Coronary artery (tissue), 2 donors: ENCODE results near the gene TOMM5.

Experiments used
- DNase-seq: peaks from one replicate; pipeline ENCODE4 v3.0.0-alpha.2; 2017; ENCODE audit warnings: low spot score
- H3K27ac ChIP-seq, 2 donors: fragments of 200-600 bp; sonication (generic); one replicate each; pipeline ENCODE4 v1.5.1; 2016 to 2019
- H3K4me3 ChIP-seq: fragments of 200-600 bp; sonication (generic); 2 replicates; pipeline ENCODE4 v1.5.1; 2016; ENCODE audit warnings: mild to moderate bottlenecking, moderate library complexity
- TF ChIP-seq, protein P1 (sequence below): fragments of 200-600 bp; sonication (generic); IDR thresholded peaks from one replicate; pipeline ENCODE4 v1.5.1; 2019; ENCODE audit warnings: antibody characterized with exemption

The TOMM5 gene

DNA sequence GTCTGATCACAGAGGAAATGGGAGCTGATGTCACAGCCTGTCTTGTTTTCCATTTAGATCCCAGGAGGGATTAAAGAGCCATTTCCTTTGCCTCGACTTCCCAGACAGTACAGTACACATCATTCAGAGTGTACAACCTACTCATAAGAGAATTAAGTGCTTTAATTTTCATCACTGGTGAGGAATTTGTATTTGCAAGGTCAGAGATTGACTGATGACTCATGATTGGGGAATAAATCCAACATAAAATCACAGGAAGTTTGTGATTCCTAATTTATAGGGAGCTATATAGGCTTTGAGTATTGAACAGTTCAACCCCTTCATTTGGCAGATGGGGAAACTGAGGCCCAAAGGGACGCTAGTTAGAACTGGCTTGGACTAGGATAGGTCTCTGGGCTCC is 4.1 kb upstream of the TOMM5 start:
- DNase-seq, result no peak
- no peak overlapping the region for H3K27ac ChIP-seq
- H3K4me3 ChIP-seq, result no peak overlapping the region
- TF ChIP-seq, protein P1, sequence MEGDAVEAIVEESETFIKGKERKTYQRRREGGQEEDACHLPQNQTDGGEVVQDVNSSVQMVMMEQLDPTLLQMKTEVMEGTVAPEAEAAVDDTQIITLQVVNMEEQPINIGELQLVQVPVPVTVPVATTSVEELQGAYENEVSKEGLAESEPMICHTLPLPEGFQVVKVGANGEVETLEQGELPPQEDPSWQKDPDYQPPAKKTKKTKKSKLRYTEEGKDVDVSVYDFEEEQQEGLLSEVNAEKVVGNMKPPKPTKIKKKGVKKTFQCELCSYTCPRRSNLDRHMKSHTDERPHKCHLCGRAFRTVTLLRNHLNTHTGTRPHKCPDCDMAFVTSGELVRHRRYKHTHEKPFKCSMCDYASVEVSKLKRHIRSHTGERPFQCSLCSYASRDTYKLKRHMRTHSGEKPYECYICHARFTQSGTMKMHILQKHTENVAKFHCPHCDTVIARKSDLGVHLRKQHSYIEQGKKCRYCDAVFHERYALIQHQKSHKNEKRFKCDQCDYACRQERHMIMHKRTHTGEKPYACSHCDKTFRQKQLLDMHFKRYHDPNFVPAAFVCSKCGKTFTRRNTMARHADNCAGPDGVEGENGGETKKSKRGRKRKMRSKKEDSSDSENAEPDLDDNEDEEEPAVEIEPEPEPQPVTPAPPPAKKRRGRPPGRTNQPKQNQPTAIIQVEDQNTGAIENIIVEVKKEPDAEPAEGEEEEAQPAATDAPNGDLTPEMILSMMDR, result no peak

DNA sequence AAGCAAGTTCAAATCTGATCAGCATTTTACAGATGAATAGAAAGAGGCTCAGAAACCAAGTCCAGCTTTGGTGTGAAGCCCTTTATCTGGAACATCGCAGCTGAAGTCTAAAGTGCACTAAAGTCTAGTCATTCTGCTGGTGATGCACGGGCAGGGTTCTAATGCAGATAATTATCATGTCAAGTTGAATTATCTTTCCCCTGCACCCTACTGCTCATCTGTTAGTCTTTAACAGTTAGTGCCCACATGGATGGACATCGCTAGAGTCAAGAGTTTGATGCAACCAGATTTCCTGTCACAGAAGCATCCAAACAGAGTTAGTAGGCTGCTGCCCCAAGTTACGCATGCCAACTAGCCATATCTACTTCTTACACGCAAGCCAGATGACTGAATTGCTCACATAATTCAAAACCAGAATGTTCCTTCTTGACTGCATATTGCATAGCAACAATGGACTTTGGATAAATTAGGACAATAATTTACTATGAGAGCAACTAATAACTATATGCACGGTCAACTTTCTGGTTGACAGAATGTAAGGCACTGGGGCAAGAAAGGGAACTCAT is 1.6 kb upstream of the TOMM5 start:
- Histone ChIP-seq H3K4me3 (peak overlapping the region; percentile 45), H3K27ac (peak overlapping the region in 1 of 2 donors; percentile 47)
- DNase-seq, result no peak
- TF ChIP-seq, protein P1, result no peak

DNA sequence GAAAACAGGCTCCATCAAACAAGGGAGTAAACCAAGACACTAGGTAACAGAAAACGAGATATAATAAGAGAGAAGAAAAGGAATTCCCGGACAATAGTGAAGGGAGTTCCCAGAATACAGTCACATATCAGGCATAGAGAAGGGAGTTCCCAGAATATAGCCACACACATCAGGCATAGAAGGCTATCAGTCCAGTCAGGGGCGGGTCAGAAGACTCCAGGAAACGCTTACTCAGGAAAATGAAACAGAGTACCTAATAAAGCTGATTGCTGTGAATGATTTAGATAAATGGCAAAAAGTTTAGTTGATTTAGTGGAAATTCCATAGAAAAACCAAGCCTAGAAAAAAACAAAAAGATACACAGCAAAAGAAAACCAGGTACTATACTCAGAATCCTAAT is 4.9 kb downstream of the TOMM5 start:
- no peak overlapping the region for H3K4me3 ChIP-seq
- DNase-seq, result no peak
- TF ChIP-seq, protein P1, result no peak
- no peak overlapping the region for H3K27ac ChIP-seq

DNA sequence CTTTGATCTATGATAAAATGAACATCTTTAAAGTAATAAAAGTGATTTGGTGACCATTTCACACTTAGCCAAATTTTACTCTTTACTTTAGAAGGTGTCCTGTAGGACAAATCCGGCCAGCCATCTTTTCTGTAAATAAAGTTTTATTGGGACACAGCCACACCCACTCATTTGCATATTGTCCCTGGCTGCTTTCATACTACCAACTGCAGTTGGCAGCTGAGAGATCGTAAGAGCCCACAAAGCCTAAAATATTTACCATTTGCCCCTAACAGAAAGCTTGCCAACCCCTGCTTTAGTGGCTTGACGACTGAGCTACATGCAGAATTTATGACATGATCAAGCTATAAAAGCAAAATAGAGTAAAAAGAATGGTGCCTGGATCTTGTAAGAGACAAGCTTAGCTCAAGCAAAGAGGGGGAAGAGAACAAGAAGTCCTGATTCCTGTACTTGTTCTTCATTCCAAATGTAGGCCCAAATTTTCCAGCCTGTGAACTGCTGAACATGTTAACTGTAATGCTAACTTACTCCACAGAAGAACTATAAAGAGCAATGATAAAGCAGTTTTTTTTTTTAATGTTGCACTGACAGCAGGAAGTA is 8.8 kb downstream of the TOMM5 start:
- no peak overlapping the region for H3K27ac ChIP-seq
- no peak overlapping the region for H3K4me3 ChIP-seq
- TF ChIP-seq, protein P1, result no peak
- no peak for DNase-seq

DNA sequence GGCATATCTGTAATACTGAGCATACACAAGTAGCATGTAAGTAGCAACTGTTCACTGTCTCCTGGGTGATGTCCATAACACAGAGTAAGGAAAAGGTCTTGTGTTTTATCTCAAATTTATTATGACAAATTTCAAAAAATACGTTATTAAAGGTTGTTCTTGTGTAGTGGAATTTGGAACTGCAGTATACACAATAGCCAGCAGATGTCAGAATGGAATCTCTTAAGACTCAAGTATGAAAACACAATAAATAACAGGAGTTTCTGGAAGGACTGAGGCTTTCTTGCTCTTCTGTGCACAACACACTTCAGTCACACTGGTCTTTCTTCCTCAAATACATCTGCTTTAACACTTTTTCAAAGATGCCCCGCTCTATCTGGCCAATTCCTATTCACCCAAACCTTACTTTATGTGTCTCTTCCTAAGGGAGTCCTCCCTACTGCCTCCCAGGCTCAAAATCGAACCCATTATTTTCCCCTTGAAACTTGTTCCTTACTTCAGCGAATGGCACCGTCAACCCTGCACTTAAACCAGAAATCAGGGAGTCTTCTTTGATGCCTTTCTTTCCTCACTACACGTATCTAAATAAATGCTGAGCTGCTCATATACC is 9.7 kb downstream of the TOMM5 start:
- Histone ChIP-seq H3K27ac (no peak overlapping the region), H3K4me3 (no peak overlapping the region)
- DNase-seq, result no peak
- TF ChIP-seq, protein P1, result no peak

DNA sequence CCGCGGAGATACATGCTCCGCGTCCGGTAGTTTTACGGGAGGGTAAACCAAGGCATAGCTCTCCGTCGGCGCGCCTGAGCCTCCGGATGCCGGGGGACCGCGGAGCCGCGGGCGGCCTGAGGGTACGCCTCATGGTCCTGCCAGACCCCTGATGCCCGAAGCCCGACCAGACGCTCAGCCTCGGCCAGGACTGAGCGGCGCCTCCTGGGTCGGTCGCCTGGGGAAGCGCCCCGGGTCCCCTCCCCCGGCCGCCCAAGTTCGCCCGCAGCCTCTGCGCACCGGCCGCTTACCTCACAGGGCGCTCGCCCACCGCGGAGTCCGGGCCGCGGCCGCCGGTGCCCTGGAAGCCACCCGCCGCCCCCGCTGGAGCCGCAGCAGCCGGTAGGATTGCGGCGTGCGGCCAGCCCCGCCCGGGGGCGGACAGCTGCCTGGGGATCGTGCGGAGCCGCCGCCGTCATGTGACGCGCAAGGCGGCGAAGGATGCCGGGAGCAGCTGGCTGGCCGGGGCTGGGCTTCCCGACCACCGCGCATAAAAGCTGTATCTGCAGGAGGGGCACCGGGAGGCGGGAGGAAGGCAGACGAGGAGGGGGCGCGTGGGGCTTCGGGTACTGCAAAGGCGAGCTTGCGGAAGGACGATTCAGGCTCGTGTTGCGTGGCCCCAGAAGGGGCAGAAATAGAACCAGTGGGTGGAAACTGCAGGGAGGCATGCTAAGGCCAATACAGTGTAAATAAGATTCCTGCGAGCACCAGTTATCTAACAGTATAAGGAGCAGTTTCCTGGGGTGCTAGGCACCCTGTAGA is 16.3 kb downstream of the TOMM5 start, which contains the start of gene FBXO10:
Gene FBXO10 (minus strand): TSS at position 460 of the 801 bp plus-strand sequence. CDS start 34,612 bp downstream, outside the sequence.
- peak within 1 kb of the TSS; percentile 79 to 82 for H3K27ac ChIP-seq
- DNase-seq, result peak; percentile 80
- TF ChIP-seq, protein P1, result no peak
- peak within 1 kb of the TSS; percentile 79 for H3K4me3 ChIP-seq
